NCI-H2107 (cell line): Measurements from ENCODE around the gene DDX28.
"Not testable (repeated sequence)": the region's sequence is repeated elsewhere in the genome, so short reads cannot be mapped to it uniquely, and the experiment has no call there.

Experiments
- DNase-seq: peaks from one replicate; lab custom pipeline; 2025; lab: John Stamatoyannopoulos, UW

The DDX28 gene

DNA sequence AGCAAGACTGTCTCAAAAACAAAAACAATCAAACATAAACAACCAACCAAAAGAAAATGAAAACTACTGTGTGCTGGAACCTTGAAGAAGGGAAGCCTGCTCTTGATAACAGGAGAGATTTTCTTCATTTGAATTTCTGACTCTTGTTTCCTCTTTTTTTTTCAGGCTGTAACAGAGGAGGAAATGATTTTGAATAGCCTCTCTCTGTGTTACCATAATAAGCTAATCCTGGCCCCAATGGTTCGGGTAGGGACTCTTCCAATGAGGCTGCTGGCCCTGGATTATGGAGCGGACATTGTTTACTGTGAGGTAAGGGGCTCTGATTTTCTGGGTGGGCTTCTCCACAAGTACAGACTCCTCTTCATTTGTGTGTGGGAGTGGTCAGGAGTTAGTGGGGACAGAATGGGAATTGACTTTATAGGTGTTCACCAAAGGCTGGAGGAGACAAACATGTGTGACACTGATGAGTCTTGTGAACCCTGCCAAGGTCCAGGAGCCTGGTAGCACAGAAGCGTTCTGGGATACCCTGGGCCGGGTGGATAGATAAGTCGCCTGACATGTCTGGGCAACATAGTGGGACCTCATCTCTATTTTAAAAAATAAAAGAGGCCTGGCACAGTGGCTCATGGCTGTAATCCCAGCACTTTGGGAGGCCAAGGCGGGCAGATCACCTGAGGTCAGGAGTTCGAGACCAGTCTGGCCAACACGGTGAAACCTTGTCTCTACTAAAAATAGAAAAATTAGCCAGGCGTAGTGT, 15.0 kb upstream of the DDX28 start:
- DNase-seq: no peak

GRCh38 chr16:68035227-68035626, 12.2 kb upstream of the DDX28 start:
- no peak for DNase-seq

GRCh38 chr16:68033101-68033500, 10.1 kb upstream of the DDX28 start:
- no peak for DNase-seq

GRCh38 chr16:68031951-68032350, 8.9 kb upstream of the DDX28 start:
- DNase-seq: no peak

- DNase-seq: not testable (repeated sequence)
Observed at GRCh38 chr16:68030108-68030507, 7.1 kb upstream of the DDX28 start.

DNA sequence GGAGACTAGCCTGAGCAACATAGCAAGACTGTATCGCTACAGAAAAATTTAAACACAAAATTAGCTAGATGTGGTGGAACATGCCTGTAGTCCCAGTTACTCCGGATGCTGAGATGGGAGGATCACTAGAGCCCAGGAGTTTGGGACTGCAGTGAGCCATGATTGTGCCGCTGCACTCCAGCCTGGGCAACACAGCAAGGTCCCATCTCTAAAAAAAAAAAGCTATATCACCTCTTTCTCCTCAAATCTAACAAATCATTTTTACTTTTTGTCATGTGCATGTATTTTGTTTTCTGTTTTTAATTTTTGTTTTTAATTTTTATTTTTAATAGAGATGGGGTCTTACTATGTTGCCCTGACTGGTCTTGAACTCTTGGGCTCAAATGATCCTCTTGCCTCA, 6.0 kb upstream of the DDX28 start:
- DNase-seq: no peak

GRCh38 chr16:68022278-68022727, 729 bp downstream of the DDX28 start:
- no peak for DNase-seq

DNA sequence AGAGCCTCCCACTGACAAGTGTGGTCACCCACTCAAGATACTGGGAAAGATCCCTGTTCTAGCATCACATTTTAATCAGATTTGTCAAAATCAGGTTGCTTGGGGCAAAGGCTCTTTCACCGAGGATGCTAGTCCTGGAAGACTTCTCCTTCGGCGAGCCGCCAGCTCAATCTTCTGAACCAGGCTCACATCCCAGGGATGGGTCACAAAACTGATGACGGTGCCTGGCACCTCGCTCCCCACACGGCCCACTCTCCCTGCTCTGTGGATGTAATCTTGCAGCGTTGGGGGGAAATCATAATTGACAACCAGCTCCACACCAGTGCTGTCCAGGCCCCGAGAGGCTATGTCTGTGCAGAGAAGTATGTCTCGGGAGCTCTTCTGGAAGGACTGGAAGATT, 1.5 kb downstream of the DDX28 start:
- DNase-seq: no peak

DNA sequence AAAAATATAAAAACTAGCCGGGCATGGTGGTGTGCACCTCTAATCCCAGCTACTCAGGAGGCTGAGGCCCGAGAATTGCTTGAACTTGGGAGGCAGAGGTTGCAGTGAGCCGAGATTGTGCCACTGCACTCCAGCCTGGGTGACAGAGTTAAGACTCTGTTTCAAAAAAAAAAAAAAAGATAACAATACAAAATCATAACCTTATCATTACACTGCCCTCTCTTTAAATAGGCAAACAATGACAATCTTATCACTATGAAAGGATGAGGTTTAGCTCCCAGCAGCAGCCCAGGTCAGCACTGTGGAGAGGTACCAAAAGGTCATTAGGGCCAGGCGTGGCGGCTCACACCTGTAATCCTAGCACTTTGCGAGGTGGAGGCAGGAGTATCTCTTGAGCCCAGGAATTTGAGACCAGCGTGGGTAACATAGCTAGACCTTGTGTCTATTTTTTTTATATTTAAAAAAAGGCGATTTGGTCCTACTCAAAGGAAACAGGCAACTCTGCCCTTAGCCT, 3.8 kb downstream of the DDX28 start:
- DNase-seq: no peak

GRCh38 chr16:68015681-68016080, 7.4 kb downstream of the DDX28 start, which contains the start of gene DPEP2NB:
Gene DPEP2NB, minus strand, starts transcription at chr16:68015911. Its CDS starts 141 bp downstream, at chr16:68015770.
- no peak for DNase-seq

DNA sequence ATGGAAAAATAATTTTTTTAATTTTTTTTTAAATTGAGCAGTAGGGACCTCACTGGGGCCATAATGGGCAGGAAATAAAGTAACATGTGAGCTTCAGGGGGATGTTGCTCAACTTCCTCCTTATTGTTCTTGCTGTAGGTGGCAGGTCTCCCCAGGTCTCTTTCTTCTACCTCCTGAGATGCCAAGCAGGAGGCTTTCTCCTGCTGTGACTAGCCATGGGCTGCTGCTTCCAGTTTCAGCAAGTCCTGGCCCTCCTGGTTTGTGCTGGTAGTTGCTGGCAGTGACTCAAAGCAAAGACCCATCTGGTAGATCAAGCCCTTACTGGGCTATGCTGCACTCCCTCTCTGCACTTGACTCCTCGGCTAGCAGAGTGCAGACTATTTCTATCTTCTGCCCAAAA, 9.6 kb downstream of the DDX28 start:
- DNase-seq: no peak

- not testable (repeated sequence) for DNase-seq
Observed at GRCh38 chr16:68009872-68010271, 13.2 kb downstream of the DDX28 start.

- no peak for DNase-seq
Observed at GRCh38 chr16:68009157-68009735, 13.8 kb downstream of the DDX28 start.

DNA sequence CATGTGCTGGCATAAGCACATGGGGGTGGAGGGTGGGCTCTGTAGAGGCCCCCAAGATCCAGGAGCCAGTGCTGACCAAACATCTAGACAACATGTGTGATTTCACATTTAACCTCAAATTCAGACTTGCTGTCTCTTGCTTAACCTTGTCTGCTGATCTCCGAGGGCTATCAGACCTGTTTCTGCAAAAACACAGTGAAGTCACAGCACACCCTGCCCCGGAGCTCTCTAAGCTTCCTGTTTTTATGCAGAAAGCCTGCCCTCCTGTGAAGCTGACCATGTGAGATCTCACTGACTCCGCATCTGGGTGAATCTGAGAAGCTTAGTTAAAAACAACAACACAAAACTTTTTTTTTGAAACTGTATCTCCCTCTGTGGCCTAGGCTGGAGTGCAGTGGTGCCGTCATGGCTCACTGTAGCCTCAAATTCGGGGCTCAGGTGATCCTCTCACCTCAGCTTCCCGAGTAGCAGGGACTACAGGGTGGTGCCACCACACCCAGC, 17.2 kb downstream of the DDX28 start:
- DNase-seq: no peak

GRCh38 chr16:68005211-68005610, 17.8 kb downstream of the DDX28 start:
- no peak for DNase-seq

- DNase-seq: no peak
Observed at GRCh38 chr16:68003031-68003430, 20.0 kb downstream of the DDX28 start.

GRCh38 chr16:68000450-68000849, 22.6 kb downstream of the DDX28 start:
- DNase-seq: no peak

DNA sequence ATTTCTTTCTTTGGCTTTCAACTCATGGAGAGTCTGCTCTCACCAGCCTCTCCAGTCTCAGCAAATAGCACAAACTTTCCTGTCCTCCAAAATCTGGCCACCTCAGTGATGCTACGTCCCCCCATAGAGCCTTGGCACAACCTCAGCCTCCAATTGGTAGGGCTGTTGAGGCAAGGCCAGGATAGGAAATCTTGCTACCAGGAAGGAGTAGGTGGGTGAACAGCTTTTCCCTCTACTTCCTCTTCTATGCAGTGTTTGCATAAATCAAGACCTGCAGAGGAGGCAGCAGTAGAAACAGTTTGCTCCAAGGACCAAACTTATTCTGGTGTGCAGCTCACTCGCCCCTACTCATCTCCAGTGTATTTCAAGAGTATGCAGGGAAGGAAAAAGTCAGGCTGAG, 23.0 kb downstream of the DDX28 start:
- DNase-seq: no peak

- DNase-seq: not testable (repeated sequence)
Observed at GRCh38 chr16:67998779-67999688, 24.0 kb downstream of the DDX28 start, which contains the start of gene DPEP2. Gene DPEP2, minus strand, starts transcription at chr16:67999484. Its CDS starts 6,272 bp downstream, at chr16:67993212.

DNA sequence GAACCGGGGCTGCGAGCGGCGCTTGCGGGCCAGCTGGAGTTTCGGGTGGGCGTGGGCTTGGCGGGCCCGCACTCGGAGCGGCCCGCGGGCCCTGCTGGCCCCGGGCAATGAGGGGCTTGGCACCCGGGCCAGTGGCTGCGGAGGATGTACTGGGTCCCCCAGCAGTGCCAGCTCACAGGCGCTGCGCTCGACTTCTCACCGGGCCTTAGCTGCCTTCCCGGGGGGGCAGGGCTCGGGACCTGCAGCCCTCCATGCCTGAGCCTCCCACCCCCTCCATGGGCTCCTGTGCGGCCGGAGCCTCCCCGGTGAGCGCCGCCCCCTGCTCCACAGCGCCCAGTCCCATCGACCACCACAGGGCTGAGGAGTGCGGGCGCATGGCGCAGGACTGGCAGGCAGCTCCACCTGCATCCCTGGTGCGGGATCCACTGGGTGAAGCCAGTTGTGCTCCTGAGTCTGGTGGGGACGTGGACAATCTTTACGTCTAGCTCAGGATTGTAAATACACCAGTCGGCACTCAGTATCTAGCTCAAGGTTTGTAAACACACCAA, 24.7 kb downstream of the DDX28 start:
- not testable (repeated sequence) for DNase-seq

DNA sequence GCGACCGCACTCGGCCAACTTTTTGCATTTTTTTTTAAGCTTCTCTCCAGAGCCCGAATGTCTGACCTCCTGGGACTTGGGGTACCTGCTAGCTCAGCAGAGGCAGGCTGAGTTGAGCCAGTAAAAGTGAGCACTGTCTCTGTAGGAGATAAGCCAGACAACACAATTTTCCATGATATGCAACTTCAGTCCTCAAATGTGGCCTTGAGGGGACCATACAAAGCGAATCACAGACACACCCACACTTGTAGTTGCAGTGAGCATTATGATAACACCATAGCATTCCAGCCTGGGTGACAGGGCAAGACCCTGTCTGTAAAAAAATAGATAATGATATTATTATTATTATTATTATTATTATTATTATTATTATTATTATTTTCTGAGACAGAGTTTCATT, 26.4 kb downstream of the DDX28 start:
- no peak for DNase-seq

- DNase-seq: no peak
Observed at GRCh38 chr16:67995423-67995822, 27.6 kb downstream of the DDX28 start.
